Heart left ventricle (tissue), 16 donors: ENCODE data around the gene PHACTR1. TPM values are rescaled to one million over a fixed set of nuclear protein-coding genes. Genes with fewer than 3 reads are reported as not detected.

Experiments used
- ATAC-seq, 4 donors: fragments of 200-7000 bp; cut with Tn5 transposase; one replicate each; pipeline ENCODE4 v1.9.1; 2020 to 2022; ENCODE audit warnings: moderate library complexity in 4 of 4, mild to moderate bottlenecking in 3 of 4, moderate number of reproducible peaks in 1 of 4
- DNase-seq, 5 donors: peaks; one replicate each; pipeline ENCODE4 v3.0.0-alpha.2; 2020
- H3K27ac ChIP-seq, 12 donors: fragments of 200-600 bp; sonication (generic) in 4 of 12; one replicate each; pipeline versions ENCODE4 v1.5.0 to v1.8.0; 2016 to 2022; ENCODE audit warnings: mild to moderate bottlenecking in 2 of 12
- H3K27me3 ChIP-seq, 9 donors: fragments of 200-600 bp; sonication (generic) in 2 of 9; one replicate each; pipeline versions ENCODE4 v1.5.1 to v1.8.0; 2016 to 2022; ENCODE audit warnings: mild to moderate bottlenecking in 3 of 9
- H3K36me3 ChIP-seq, 9 donors: fragments of 200-600 bp; sonication (generic) in 2 of 9; one replicate each; pipeline versions ENCODE4 v1.5.0 to v1.8.0; 2018 to 2022; ENCODE audit warnings: mild to moderate bottlenecking in 2 of 9
- H3K4me1 ChIP-seq, 12 donors: fragments of 200-600 bp; sonication (generic) in 4 of 12; one replicate each; pipeline versions ENCODE4 v1.5.0 to v1.8.0; 2016 to 2022; ENCODE audit warnings: mild to moderate bottlenecking in 3 of 12
- H3K4me3 ChIP-seq, 12 donors: fragments of 200-600 bp; sonication (generic) in 4 of 12; one replicate each; pipeline versions ENCODE4 v1.5.0 to v1.8.0; 2017 to 2022; ENCODE audit warnings: mild to moderate bottlenecking in 9 of 12, moderate library complexity in 4 of 12
- H3K9me3 ChIP-seq, 12 donors: fragments of 200-600 bp; sonication (generic) in 4 of 12; one replicate each; pipeline versions ENCODE4 v1.5.0 to v1.8.0; 2016 to 2022; ENCODE audit warnings: mild to moderate bottlenecking in 1 of 12
- POLR2A ChIP-seq, 2 donors: fragments of 450-650 bp; IDR thresholded peaks; one replicate each; pipeline ENCODE4 v1.6.1; 2017; ENCODE audit warnings: antibody characterized with exemption in 2 of 2, mild to moderate bottlenecking in 2 of 2, moderate library complexity in 2 of 2
- WGBS, 4 donors: extraction: QIAGEN DNeasy Blood & Tissue Kit in 2 of 4; methylation state at CpG; one replicate each; pipeline versions ENCODE4 v1.1.5 to v1.1.7; 2013 to 2018; 5-methylcytosine and 5-hydroxymethylcytosine counted together
- intact Hi-C, 10 donors: fragments of 100-400 bp; cut with DNase I; formaldehyde crosslinking; loops; one replicate each; pipeline versions ENCODE4 v1.11.1 to v1.14.2; 2022
- polyA plus RNA-seq, 2 donors: library from polyadenylated mRNA; stranded (reverse); fragments of 200-250 nt; gene quantifications; one replicate each; pipeline ENCODE4 v1.2.3, GENCODE V29; 2013
- total RNA-seq, 9 donors: library from RNA; depleted of rRNA in 2 of 9; stranded (reverse); fragments of >200 nt in 2 of 9; fragmentation: NEBNext Ultra II Directional in 3 of 9; extraction: Animal tissue kit (Norgen Biotek cat#: 25700) in 3 of 9; gene quantifications; one replicate each; pipeline versions ENCODE4 v1.1.0 to v1.2.4, GENCODE V29; 2016 to 2023
- TF ChIP-seq, protein P1 (sequence below), 12 donors: fragments of 200-600 bp; sonication (generic) in 4 of 12; IDR thresholded peaks; one replicate each; pipeline versions ENCODE4 v1.5.0 to v1.8.0; 2018 to 2022; ENCODE audit warnings: antibody characterized with exemption in 12 of 12, mild to moderate bottlenecking in 5 of 12
- donor health status: ischemic (EF 13 %, LVEDD 7.1; RV severe dilation, severe dysfunction).
- donor health status: healthy with polysubstance abuse.
- donor health status: DM: no; HTN: yes; CAD: no.
- donor health status: DM: no; HTN: no; CAD: no.
- donor health status: ischemic (EF 25% LVEDD 6.9; RV normal size, moderate dysfunction).
- donor health status: ischemic (EF 25% LVEDD 5.7; RV mildly dilated, moderate dysfunction).
- donor health status: healthy.
- donor health status: DM: yes; HTN: yes; CAD: no.
- donor health status: ischemic (EF 35%, LVEDD 5.7; RV mildly dilated, moderate dysfunction).
- donor health status: nonischemic (EF 11% LVEDD 7.7; RV severe dilation, severe dysfunction).
- donor health status: DM: yes; HTN: yes; CAD: no.
- donor health status: PGD.
- donor health status: ischemic (EF 29% LVEDD 5.4; RV normal size, mild dysfunction).
- donor health status: nonischemic (EF 23%, LVEDD 6.1; RV moderate dilation, normal function).

Gene PHACTR1
- total and polyA plus RNA-seq, 11 donors, result 21.2 to 238 (median 87.4) TPM

DNA sequence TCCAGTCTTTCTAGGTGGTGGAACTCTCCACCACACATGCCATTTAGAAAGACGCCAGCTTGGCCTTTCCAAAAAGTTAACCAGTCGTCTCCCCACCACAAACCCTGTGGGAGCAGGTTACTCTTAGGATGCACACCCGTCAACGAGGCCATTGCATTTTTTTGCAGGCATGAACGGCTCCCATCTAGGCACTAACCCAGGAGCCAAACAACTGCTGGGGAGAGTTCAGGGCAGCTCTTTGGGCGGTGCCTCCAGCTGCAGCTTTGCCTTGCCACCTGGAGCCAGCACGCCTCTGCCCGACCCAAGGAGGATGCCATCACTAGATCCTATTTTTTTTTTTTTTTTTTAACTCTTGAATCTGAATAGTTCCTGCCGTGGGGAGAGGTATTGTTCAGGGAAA, 571.9 kb downstream of the PHACTR1 start:
- H3K27me3 ChIP-seq, result no peaks in the 10 kb centered on the region
- H3K9me3 ChIP-seq, result peaks cover 0 to 27% (median 8%) of the 10 kb centered on the region in 12 donors
- no peak for ATAC-seq
- TF ChIP-seq, protein P1, sequence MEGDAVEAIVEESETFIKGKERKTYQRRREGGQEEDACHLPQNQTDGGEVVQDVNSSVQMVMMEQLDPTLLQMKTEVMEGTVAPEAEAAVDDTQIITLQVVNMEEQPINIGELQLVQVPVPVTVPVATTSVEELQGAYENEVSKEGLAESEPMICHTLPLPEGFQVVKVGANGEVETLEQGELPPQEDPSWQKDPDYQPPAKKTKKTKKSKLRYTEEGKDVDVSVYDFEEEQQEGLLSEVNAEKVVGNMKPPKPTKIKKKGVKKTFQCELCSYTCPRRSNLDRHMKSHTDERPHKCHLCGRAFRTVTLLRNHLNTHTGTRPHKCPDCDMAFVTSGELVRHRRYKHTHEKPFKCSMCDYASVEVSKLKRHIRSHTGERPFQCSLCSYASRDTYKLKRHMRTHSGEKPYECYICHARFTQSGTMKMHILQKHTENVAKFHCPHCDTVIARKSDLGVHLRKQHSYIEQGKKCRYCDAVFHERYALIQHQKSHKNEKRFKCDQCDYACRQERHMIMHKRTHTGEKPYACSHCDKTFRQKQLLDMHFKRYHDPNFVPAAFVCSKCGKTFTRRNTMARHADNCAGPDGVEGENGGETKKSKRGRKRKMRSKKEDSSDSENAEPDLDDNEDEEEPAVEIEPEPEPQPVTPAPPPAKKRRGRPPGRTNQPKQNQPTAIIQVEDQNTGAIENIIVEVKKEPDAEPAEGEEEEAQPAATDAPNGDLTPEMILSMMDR (IDR thresholded peaks at IDR 0.05), result no peak
- TF ChIP-seq POLR2A (IDR thresholded peaks at IDR 0.05), result no peak
- no peak overlapping the region for H3K27ac ChIP-seq
- peaks cover 0 to 9% (median 0%) of the 10 kb centered on the region in 12 donors for H3K4me1 ChIP-seq
- H3K4me3 ChIP-seq, result no peak overlapping the region
- intact Hi-C loops, result no loop called here
- 83 to 98% (median 93%) methylated on average over 9 of the region's 9 CpGs for WGBS, 4 donors
- DNase-seq, result no peak
- peaks cover 0 to 68% (median 49%) of the 10 kb centered on the region in 9 donors for H3K36me3 ChIP-seq

DNA sequence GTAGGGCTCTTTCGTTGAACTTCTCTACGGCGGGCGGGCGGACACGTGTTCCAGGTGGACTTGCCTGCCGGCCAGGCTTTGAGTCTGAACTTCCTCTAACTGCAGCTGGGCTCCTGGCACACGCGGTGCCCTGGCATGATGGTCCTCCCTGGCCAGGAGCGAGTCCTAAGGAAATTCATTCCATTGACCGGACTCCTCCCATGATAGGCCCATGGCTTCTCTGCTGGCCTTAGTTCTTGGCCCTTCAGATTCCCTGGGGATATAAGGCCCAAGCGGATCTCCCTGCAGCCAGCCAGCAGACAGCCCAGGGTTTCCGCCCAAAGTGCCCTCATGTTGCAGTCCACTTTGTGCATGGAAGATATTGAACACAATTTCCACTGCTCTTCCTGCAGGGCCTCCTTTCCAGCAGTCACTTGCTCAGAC, 572.4 kb downstream of the PHACTR1 start:
- TF ChIP-seq POLR2A (IDR thresholded peaks at IDR 0.05), result no peak
- TF ChIP-seq, protein P1 (IDR thresholded peaks at IDR 0.05), result no peak
- intact Hi-C loops, result no loop called here
- Histone ChIP-seq H3K9me3 (peaks cover 0 to 27% (median 8%) of the 10 kb centered on the region in 12 donors), H3K4me3 (no peak overlapping the region), H3K4me1 (peaks cover 0 to 9% (median 0%) of the 10 kb centered on the region in 12 donors), H3K27me3 (no peaks in the 10 kb centered on the region), H3K36me3 (peaks cover 1 to 68% (median 48%) of the 10 kb centered on the region in 9 donors), H3K27ac (no peak overlapping the region)
- ATAC-seq, result no peak
- WGBS, 4 donors, result 86 to 95% (median 90%) methylated on average over 12 to 13 of the region's 13 CpGs
- DNase-seq, result no peak

DNA sequence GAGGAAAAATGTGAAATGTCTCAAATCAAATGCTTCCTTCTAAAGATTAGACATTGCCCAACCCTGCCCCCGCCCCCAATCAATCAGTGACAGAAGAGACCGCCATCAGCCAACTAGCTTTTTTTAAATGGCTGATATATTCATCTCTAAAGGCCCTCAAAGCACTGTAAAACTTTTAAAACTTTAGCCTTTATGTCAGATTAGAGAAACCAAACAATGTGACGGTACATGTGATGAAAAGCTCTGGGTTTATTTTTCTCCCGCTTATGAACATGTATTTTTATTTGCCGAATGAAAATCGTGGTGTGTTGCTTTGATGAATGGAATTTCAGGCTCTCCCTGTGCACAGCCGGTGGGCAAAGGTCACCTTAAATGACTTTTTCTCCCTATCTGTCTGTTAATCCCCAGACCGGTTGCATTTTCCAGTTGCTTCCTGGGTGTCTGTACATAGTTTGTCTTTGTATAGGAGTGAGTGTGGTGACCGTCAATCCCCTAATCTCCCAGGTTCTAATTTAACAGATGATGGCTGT, 573.3 kb downstream of the PHACTR1 start:
- Histone ChIP-seq H3K4me3 (no peak overlapping the region), H3K9me3 (peaks cover 0 to 27% (median 8%) of the 10 kb centered on the region in 12 donors), H3K4me1 (peaks cover 0 to 12% (median 0%) of the 10 kb centered on the region in 12 donors), H3K27me3 (no peaks in the 10 kb centered on the region), H3K36me3 (peaks cover 2 to 68% (median 51%) of the 10 kb centered on the region in 9 donors), H3K27ac (no peak overlapping the region)
- DNase-seq (no peak), ATAC-seq (no peak)
- TF ChIP-seq, protein P1 (IDR thresholded peaks at IDR 0.05), result no peak
- TF ChIP-seq POLR2A (IDR thresholded peaks at IDR 0.05), result no peak
- WGBS, 4 donors, result 63 to 77% (median 71%) methylated on average over 9 of the region's 9 CpGs
- intact Hi-C loops, result loop anchor here in 1 of 10 donors (10.0 kb wide), 1 partner anchor 375 kb away; no protein-coding TSS in a partner anchor

DNA sequence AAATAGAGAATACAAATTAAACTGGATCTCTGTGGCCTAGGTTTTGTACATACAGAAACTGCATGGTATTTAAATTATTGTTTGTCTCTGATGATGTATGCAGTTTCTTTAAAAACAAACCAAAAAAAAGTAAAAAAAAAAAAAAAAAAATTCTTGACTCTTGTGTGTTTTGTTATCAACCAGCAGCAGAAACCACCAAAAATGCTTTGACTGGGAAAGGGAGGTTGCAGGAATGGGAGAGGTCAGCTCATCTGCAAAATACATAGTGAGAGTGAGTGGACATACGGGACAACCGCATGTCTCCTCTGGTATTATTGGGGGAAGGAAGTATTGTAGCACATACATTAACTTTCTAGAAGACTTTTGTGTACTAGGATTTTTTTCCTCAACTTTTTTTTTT, 573.8 kb downstream of the PHACTR1 start:
- no peak for TF ChIP-seq POLR2A (IDR thresholded peaks at IDR 0.05)
- TF ChIP-seq, protein P1 (IDR thresholded peaks at IDR 0.05), result no peak
- H3K36me3 ChIP-seq, result peaks cover 2 to 68% (median 54%) of the 10 kb centered on the region in 9 donors
- peaks cover 0 to 27% (median 8%) of the 10 kb centered on the region in 12 donors for H3K9me3 ChIP-seq
- peaks cover 0 to 15% (median 0%) of the 10 kb centered on the region in 12 donors for H3K4me1 ChIP-seq
- ATAC-seq (no peak), DNase-seq (no peak)
- 97 to 100% (median 98%) methylated on average over 2 of the region's 2 CpGs for WGBS, 4 donors
- no peaks in the 10 kb centered on the region for H3K27me3 ChIP-seq
- intact Hi-C loops, result loop anchor here in 1 of 10 donors (10.0 kb wide), 1 partner anchor 376 kb away; no protein-coding TSS in a partner anchor
- H3K4me3 ChIP-seq, result no peak overlapping the region
- no peak overlapping the region for H3K27ac ChIP-seq
